Esophagus muscularis mucosa (tissue), 4 donors: Measurements from ENCODE around the gene JAKMIP3. TPM values are rescaled to one million over a fixed set of nuclear protein-coding genes. Genes with fewer than 3 reads are reported as not detected.
"Not testable (repeated sequence)": the region's sequence is repeated elsewhere in the genome, so short reads cannot be mapped to it uniquely, and the experiment has no call there.

Experiments used
- DNase-seq: peaks from one replicate; pipeline ENCODE4 v3.0.0-alpha.2; 2017; ENCODE audit errors: extremely low spot score
- H3K27ac ChIP-seq, 4 donors: fragments of 200-600 bp; sonication (generic); replicated peaks in 1 of 4; 1 replicate in 3 of 4; 2 replicates in 1 of 4; pipeline ENCODE4 v1.5.1; 2016 to 2019; ENCODE audit warnings: mild to moderate bottlenecking in 1 of 4
- H3K27me3 ChIP-seq, 4 donors: fragments of 200-600 bp; sonication (generic); one replicate each; pipeline versions ENCODE4 v1.5.1 to v1.6.0; 2016 to 2019
- H3K36me3 ChIP-seq, 4 donors: fragments of 200-600 bp; sonication (generic); one replicate each; pipeline ENCODE4 v1.5.1; 2016 to 2019
- H3K4me1 ChIP-seq, 4 donors: fragments of 200-600 bp; sonication (generic); one replicate each; pipeline ENCODE4 v1.5.1; 2016 to 2019
- H3K4me3 ChIP-seq, 4 donors: fragments of 200-600 bp; sonication (generic); 1 replicate in 2 of 4; 2 replicates in 2 of 4; pipeline ENCODE4 v1.5.1; 2016 to 2019; ENCODE audit warnings: mild to moderate bottlenecking in 4 of 4, moderate library complexity in 1 of 4
- H3K9me3 ChIP-seq, 4 donors: fragments of 200-600 bp; sonication (generic); 1 replicate in 3 of 4; 2 replicates in 1 of 4; pipeline ENCODE4 v1.5.1; 2016 to 2019
- EP300 ChIP-seq: sonication (generic); formaldehyde crosslinking; IDR thresholded peaks from one replicate; pipeline ENCODE4 v1.6.1; 2017; ENCODE audit warnings: antibody characterized with exemption
- POLR2A ChIP-seq: fragments of 450-650 bp; IDR thresholded peaks from one replicate; pipeline ENCODE4 v1.6.1; 2017; ENCODE audit warnings: antibody characterized with exemption, moderate library complexity, mild to moderate bottlenecking, low read depth
- POLR2AphosphoS5 ChIP-seq, 2 donors: sonication (generic); formaldehyde crosslinking; IDR thresholded peaks; one replicate each; pipeline ENCODE4 v1.6.1; 2017; ENCODE audit warnings: antibody characterized with exemption in 2 of 2
- WGBS: methylation state at CpG from one replicate; pipeline ENCODE4 v1.1.5; 2018; 5-methylcytosine and 5-hydroxymethylcytosine counted together
- intact Hi-C: fragments of 100-400 bp; cut with DNase I; formaldehyde crosslinking; loops from one replicate; pipeline ENCODE4 v1.15.1; 2023
- total RNA-seq, 4 donors: library from RNA; depleted of rRNA; stranded (reverse); fragments of >200 nt; gene quantifications; one replicate each; pipeline versions ENCODE4 v1.1.0 to v1.2.1, GENCODE V29; 2016
- TF ChIP-seq, protein P1 (sequence below), 3 experiments: fragments of 200-600 bp in 2 of 3; fragments of 450-650 bp in 1 of 3; sonication (generic) in 2 of 3; IDR thresholded peaks; one replicate each; pipeline ENCODE4 v1.5.1; 2017 to 2019; ENCODE audit warnings: antibody characterized with exemption in 3 of 3, mild to moderate bottlenecking in 2 of 3, moderate library complexity in 1 of 3

JAKMIP3 gene
- total RNA-seq, 4 donors from 2014 or later, result 0.66 to 1.6 (median 0.97) TPM

DNA sequence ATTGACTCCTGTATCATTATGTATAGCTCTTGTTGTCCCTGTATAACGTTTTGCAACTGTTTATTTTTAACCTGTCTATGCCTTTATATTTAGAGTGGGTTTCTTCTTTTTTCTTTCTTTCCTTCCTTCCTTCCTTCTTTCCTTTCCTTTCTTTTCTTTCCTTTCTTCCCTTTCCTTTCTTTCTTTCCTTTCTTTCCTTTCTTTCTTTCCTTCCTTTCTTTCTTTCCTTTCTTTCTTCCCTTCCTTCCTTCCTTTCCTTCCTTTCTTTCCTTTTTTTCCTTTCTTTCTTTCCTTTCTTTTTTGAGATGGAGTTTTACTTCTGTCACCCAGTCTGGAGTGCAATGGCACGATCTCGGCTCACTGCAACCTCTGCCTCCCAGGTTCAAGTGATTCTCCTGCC, 5.9 kb downstream of the JAKMIP3 start:
- TF ChIP-seq EP300 (no peak), POLR2A (no peak), POLR2AphosphoS5 (IDR thresholded peaks at IDR 0.05) (no peak)
- TF ChIP-seq, protein P1, sequence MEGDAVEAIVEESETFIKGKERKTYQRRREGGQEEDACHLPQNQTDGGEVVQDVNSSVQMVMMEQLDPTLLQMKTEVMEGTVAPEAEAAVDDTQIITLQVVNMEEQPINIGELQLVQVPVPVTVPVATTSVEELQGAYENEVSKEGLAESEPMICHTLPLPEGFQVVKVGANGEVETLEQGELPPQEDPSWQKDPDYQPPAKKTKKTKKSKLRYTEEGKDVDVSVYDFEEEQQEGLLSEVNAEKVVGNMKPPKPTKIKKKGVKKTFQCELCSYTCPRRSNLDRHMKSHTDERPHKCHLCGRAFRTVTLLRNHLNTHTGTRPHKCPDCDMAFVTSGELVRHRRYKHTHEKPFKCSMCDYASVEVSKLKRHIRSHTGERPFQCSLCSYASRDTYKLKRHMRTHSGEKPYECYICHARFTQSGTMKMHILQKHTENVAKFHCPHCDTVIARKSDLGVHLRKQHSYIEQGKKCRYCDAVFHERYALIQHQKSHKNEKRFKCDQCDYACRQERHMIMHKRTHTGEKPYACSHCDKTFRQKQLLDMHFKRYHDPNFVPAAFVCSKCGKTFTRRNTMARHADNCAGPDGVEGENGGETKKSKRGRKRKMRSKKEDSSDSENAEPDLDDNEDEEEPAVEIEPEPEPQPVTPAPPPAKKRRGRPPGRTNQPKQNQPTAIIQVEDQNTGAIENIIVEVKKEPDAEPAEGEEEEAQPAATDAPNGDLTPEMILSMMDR (IDR thresholded peaks at IDR 0.05), result no peak
- Histone ChIP-seq H3K4me3 (no peak overlapping the region), H3K27ac (no peak overlapping the region), H3K9me3 (peaks cover 0 to 17% (median 3%) of the 10 kb centered on the region in 4 donors), H3K4me1 (peaks cover 3 to 13% (median 7%) of the 10 kb centered on the region in 4 donors), H3K27me3 (no peaks in the 10 kb centered on the region), H3K36me3 (no peaks in the 10 kb centered on the region)
- WGBS, result 82% methylated on average over 3 of the region's 3 CpGs
- intact Hi-C loops, result no loop called here
- DNase-seq, result no peak

DNA sequence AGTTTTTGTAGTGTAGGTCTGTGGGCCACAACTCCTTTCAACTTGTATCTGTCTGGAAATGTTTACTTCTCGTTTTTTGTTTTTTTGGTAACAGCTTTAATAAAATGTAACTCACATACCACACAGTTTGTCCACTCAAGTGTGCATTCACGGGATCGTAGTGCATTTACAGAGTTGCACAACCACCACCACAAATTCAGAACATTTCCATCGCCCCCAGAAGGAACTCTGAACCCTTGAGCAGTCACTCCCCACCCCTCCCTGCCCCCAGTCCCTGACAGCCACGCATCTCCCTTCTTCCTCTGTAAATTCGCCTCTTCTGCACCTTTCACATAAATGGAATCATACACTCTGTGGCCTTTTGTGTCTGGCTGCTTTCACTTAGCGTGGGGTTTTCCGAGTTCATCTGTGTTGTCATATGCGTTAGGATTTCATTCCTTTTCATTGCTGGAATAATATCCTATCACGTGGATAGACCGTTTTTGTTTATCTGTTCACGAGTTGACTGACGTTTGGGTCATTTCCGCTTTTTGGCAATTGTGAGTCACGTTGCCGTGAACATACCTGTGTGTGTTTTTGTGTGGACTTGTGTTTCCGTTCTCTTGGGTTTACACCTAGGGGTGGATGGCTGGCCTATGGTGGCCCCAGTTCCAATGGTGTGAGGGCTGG, 10.3 kb downstream of the JAKMIP3 start:
- no peaks in the 10 kb centered on the region for H3K27me3 ChIP-seq
- intact Hi-C loops, result no loop called here
- no peak for DNase-seq
- H3K36me3 ChIP-seq, result no peaks in the 10 kb centered on the region
- H3K4me3 ChIP-seq, result no peak overlapping the region
- no peak for TF ChIP-seq EP300
- no peak for TF ChIP-seq POLR2A
- TF ChIP-seq, protein P1 (IDR thresholded peaks at IDR 0.05), result no peak
- TF ChIP-seq POLR2AphosphoS5 (IDR thresholded peaks at IDR 0.05), result no peak
- 80% methylated on average over 17 of the region's 17 CpGs for WGBS
- peaks cover 0 to 17% (median 3%) of the 10 kb centered on the region in 4 donors for H3K9me3 ChIP-seq
- no peaks in the 10 kb centered on the region for H3K4me1 ChIP-seq
- H3K27ac ChIP-seq, result no peak overlapping the region

DNA sequence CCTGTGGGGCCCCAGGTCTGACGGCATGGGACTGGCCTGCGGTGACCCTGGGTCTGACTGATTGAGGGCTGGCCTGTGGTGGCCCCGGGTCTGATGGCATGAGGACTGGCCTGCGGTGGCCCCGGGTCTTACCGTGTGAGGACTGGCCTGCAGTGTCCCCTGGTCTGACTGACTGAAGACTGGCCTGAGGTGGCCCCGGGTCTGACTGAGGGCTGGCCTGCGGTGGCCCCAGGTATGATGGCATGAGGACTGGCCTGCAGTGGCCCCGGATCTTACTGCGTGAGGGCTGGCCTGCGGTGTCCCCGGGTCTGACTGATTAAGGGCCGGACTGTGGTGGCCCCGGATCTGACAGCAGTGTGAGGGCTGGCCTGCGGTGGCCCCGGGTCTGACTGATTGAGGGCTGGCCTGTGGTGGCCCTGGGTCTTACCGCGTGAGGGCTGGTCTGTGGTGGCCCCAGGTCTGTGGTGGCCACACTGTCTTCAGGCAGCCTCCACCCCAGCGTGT, 10.9 kb downstream of the JAKMIP3 start:
- Histone ChIP-seq H3K27me3 (no peaks in the 10 kb centered on the region), H3K36me3 (no peaks in the 10 kb centered on the region), H3K9me3 (peaks cover 0 to 17% (median 3%) of the 10 kb centered on the region in 4 donors), H3K4me3 (no peak overlapping the region), H3K4me1 (no peaks in the 10 kb centered on the region), H3K27ac (no peak overlapping the region)
- 84% methylated on average over 6 of the region's 19 CpGs for WGBS
- TF ChIP-seq EP300 (no peak), POLR2AphosphoS5 (IDR thresholded peaks at IDR 0.05) (no peak), POLR2A (no peak)
- intact Hi-C loops, result no loop called here
- no peak for DNase-seq

DNA sequence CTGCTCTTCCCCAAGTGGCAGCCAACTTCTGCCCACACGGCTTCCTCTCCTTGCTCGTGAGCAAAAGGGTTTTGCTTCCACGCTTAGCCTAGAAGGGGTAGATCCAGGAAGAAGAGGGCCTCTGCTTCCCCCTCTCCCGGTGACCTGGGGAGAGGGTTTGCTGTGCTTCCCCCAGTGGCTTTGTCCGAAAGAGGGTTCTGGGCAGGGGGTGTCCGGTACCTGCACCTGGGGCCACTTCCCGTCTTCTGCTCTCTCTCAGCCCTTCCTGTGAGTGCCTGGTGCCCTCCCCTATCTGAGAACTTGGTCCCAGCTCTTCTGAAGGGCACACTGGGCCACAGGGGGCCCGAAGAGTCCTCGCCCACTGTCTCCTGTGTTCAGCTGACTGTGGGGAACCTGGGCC, 11.3 kb downstream of the JAKMIP3 start:
- peaks cover 0 to 14% (median 2%) of the 10 kb centered on the region in 4 donors for H3K9me3 ChIP-seq

DNA sequence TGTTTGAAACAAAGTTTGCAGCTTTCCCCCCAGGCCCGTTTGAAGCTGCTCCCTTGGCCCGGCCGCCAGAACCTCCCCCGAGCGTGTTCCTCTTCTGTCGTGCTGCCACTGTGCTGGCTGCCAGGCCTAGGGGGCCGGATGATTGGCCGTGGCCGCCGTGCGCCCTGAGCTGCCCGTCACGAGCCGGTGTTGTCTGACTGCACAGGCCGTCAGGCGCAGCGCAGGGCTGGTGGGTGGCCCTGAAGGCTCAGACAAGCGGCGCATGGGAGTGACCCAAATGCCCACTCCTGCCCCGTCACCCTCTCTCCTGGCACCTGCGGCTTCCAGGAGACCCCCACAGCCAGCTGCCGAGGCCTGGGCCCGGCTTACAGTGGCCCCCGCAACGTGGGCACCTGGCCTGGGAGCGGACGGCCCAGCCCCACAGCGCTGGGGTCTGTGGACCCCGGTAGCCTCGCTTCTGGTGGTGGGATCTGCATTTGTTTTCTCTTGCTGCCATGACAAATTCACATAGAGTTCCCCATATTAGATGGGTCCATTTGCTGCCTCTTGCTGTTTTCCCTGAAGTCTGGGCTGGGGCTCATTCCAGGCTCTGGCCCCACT, 13.1 kb downstream of the JAKMIP3 start:
- no peak for DNase-seq
- Histone ChIP-seq H3K4me1 (no peaks in the 10 kb centered on the region), H3K27ac (no peak overlapping the region), H3K27me3 (no peaks in the 10 kb centered on the region), H3K4me3 (no peak overlapping the region), H3K36me3 (no peaks in the 10 kb centered on the region), H3K9me3 (peaks cover 0 to 7% (median 0%) of the 10 kb centered on the region in 4 donors)
- WGBS, result 66% methylated on average over 18 of the region's 30 CpGs
- intact Hi-C loops, result no loop called here
- TF ChIP-seq POLR2AphosphoS5 (IDR thresholded peaks at IDR 0.05) (no peak), EP300 (no peak), POLR2A (no peak)
- TF ChIP-seq, protein P1 (IDR thresholded peaks at IDR 0.05), result no peak

More for the DNA sequence above, 11.3 kb downstream of the JAKMIP3 start:
- Histone ChIP-seq H3K27ac (no peak overlapping the region), H3K27me3 (no peaks in the 10 kb centered on the region), H3K4me3 (no peak overlapping the region), H3K36me3 (no peaks in the 10 kb centered on the region), H3K4me1 (no peaks in the 10 kb centered on the region)
- no peak for TF ChIP-seq EP300
- TF ChIP-seq POLR2AphosphoS5 (IDR thresholded peaks at IDR 0.05), result no peak
- TF ChIP-seq, protein P1 (IDR thresholded peaks at IDR 0.05), result no peak
- TF ChIP-seq POLR2A, result no peak
- WGBS, result 76% methylated on average over 8 of the region's 9 CpGs
- no peak for DNase-seq
- intact Hi-C loops, result no loop called here

DNA sequence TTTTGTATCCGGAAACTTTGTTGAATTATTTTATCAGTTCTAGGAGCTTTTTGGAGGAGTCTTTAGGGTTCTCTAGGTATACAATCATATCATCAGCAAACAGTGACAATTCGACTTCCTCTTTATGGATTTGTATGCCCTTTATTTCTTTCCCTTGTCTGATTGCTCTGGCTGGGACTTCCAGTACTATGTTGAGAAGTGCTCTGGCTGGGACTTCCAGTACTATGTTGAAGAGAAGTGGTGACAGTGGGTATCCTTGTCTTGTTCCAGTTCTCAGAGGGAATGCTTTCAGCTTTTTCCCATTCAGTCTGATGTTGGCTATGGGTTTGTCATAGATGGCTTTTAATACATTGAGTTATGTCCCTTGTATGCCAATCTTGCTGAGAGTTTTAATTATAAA, 18.6 kb downstream of the JAKMIP3 start:
- DNase-seq, H3K36me3 ChIP-seq, H3K27me3 ChIP-seq, intact Hi-C loops, H3K4me1 ChIP-seq, H3K9me3 ChIP-seq, H3K27ac ChIP-seq, H3K4me3 ChIP-seq: not testable (repeated sequence)
- WGBS, result 82% methylated on average over 2 of the region's 2 CpGs

DNA sequence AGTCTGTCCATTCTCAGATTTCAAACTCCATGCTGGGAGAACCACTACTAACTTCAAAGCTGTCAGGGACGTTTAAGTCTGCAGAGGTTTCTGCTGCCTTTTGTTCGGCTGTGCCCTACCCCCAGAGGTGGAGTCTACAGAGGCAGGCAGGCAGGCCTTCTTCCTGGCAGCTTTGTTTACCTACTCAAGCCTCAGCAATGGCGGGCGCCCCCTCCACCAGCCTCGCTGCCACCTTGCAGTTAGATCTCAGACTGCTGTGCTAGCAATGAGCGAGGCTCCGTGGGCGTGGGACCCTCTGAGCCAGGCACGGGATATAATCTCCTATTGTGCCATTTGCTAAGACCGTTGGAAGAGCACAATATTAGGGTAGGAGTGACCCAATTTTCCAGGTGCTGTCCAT, 27.5 kb downstream of the JAKMIP3 start:
- H3K27ac ChIP-seq, intact Hi-C loops, H3K9me3 ChIP-seq, H3K36me3 ChIP-seq, DNase-seq, H3K4me3 ChIP-seq, H3K4me1 ChIP-seq, H3K27me3 ChIP-seq: not testable (repeated sequence)
- WGBS, result 87% methylated on average over 9 of the region's 10 CpGs
